Loucy (cell line): ENCODE measurements around the gene FLRT2.

Source experiments
- EZH2phosphoT487 ChIP-seq: fragments of 200-600 bp; IDR thresholded peaks from 2 replicates; pipeline ENCODE4 v1.6.1; 2018; ENCODE audit warnings: antibody characterized with exemption, mild to moderate bottlenecking, moderate library complexity, borderline replicate concordance
- TF ChIP-seq, protein P1 (sequence below): fragments of 200-600 bp; sonication (generic); conservative IDR thresholded peaks from 2 replicates; pipeline ENCODE4 v1.5.1; 2014; ENCODE audit warnings: mild to moderate bottlenecking, antibody characterized with exemption, low read length

DNA sequence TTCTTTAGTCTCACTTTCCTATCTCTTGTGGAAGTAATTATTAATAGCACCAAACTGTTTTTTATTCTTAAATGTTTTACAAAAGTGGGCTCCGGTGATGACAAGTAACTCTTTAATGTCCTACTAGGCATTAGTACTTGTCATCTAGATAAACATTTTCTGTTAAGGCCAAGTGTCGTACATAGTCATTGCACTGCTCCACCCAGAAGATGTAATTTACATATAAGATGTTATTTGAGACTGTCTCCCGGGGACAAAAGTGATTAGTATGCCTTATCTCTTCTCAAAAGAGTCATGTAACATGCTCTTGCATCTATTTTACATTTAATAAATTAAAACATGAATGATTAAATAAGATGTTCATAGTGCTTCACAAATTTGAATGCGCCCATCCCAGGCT is 88.4 kb downstream of the FLRT2 start:
- TF ChIP-seq, protein P1, sequence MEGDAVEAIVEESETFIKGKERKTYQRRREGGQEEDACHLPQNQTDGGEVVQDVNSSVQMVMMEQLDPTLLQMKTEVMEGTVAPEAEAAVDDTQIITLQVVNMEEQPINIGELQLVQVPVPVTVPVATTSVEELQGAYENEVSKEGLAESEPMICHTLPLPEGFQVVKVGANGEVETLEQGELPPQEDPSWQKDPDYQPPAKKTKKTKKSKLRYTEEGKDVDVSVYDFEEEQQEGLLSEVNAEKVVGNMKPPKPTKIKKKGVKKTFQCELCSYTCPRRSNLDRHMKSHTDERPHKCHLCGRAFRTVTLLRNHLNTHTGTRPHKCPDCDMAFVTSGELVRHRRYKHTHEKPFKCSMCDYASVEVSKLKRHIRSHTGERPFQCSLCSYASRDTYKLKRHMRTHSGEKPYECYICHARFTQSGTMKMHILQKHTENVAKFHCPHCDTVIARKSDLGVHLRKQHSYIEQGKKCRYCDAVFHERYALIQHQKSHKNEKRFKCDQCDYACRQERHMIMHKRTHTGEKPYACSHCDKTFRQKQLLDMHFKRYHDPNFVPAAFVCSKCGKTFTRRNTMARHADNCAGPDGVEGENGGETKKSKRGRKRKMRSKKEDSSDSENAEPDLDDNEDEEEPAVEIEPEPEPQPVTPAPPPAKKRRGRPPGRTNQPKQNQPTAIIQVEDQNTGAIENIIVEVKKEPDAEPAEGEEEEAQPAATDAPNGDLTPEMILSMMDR, result no peak
- no peak for TF ChIP-seq EZH2phosphoT487
